ENCODE data around the gene APOB.

APOB gene

DNA sequence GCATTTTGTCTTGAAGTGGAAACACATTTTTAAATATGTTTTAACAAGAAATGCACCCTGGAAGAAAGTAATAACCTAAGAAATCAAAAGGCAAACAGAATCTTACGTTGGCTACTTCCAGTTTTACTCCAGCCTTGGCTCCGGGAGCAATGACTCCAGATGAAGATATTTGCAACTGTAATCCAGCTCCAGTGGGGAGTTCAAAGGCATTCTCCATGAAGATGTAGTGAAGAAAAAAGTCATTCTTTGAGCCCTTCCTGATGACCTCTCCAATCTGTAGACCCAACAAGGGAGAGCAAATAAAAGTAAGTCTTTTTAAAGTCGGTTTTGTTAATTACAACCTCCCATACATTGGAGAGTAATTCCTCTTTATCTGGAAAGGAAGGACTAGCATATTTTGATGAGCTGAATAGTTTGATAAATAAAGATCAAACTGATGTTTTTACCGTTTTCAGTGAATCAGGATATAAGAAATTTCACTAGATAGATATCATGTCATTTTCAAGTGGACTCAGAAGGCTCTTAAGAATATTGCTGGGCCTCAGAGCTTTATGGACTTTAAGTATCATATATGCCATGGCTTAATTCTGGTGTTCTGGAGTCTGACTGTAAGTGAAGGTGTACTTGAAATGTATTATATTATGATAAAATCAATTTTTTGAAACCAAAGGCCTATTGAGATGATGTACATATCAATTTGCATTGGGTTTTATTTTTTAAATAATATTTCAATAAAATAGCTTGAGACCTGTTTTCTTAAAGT is 20.3 kb downstream of the APOB start:
- no peak overlapping the region for H3K4me3 ChIP-seq (ENCODE audit: low read depth, low read length)
- TF ChIP-seq, protein P1, sequence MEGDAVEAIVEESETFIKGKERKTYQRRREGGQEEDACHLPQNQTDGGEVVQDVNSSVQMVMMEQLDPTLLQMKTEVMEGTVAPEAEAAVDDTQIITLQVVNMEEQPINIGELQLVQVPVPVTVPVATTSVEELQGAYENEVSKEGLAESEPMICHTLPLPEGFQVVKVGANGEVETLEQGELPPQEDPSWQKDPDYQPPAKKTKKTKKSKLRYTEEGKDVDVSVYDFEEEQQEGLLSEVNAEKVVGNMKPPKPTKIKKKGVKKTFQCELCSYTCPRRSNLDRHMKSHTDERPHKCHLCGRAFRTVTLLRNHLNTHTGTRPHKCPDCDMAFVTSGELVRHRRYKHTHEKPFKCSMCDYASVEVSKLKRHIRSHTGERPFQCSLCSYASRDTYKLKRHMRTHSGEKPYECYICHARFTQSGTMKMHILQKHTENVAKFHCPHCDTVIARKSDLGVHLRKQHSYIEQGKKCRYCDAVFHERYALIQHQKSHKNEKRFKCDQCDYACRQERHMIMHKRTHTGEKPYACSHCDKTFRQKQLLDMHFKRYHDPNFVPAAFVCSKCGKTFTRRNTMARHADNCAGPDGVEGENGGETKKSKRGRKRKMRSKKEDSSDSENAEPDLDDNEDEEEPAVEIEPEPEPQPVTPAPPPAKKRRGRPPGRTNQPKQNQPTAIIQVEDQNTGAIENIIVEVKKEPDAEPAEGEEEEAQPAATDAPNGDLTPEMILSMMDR (IDR thresholded peaks at IDR 0.05; ENCODE audit: low read depth, low read length): no peak

DNA sequence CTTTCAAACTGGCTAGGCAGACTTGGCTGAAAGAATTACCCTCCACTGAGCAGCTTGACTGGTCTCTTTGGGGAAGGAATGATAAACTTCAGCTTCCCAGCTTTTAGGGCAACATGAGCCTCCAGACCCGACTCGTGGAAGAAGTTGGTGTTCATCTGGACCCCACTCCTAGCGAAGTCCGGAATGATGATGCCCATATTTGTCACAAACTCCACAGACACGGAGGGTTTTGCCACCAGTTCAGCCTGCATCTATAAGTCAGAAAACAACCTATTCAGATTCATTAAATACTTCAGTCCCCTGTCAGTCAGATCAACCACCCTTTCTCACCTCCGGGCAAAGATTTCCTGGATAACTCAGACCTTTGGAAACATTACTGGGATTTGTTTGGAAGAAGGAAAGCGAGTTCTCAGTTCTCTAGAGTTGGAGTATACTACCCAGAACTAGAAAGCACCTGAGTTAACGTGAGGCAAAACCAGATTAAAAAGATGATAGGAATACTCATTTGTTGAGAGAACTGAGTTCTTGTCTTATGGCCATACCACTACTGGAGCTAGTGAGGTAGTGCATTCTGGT is 21.0 kb downstream of the APOB start:
- TF ChIP-seq, protein P1 (IDR thresholded peaks at IDR 0.05; ENCODE audit: low read depth, low read length): no peak

DNA sequence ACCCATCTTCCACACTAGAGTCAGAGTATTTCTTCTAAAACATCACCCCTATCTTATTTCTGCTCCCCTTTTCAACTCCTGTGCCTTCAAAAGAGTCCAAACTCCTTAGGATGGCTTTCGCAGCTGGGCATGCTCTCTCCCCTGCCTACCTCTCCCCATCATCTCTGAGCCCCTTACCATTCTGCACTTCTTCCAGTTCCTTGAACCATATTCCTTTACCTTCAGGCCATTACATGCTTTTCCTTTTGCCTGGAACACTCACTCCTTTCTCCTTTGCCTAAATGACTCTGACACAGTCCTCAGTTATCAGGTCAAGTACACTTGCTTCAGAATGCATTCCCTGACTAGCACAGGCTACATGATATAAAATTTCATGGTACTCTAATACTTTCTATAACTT is 22.4 kb downstream of the APOB start:
- TF ChIP-seq, protein P1 (IDR thresholded peaks at IDR 0.05; ENCODE audit: low read depth, low read length): no peak
- no peak overlapping the region for H3K4me3 ChIP-seq (ENCODE audit: low read depth, low read length)

More for the DNA sequence above, 21.0 kb downstream of the APOB start:
- H3K4me3 ChIP-seq (ENCODE audit: low read depth, low read length): no peak overlapping the region

GRCh38 chr2:21020668-21021288 is 23.1 kb downstream of the APOB start:
- no peak overlapping the region for H3K4me3 ChIP-seq (ENCODE audit: low read depth, low read length)
- TF ChIP-seq, protein P1 (IDR thresholded peaks at IDR 0.05; ENCODE audit: low read depth, low read length): no peak

GRCh38 chr2:21020031-21020667 is 23.7 kb downstream of the APOB start:
- TF ChIP-seq, protein P1 (IDR thresholded peaks at IDR 0.05; ENCODE audit: low read depth, low read length): no peak

DNA sequence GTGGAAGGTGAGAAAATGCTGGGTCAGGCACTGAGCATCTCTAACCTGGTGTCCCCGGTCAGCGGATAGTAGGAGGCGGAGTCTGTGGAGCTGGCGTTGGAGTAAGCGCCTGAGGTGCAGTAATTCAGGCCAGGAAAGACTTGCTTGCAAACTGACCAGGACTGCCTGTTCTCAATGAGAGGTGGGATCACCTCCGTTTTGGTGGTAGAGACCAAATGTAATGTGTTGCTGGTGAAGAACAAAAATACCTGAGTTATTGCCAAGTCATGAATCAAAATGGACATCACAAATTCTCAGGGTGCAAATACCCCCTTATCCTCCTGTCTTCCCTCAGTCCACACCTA is 24.2 kb downstream of the APOB start:
- no peak overlapping the region for H3K4me3 ChIP-seq (ENCODE audit: low read depth, low read length)
- TF ChIP-seq, protein P1 (IDR thresholded peaks at IDR 0.05; ENCODE audit: low read depth, low read length): no peak

More at GRCh38 chr2:21020031-21020667, 23.7 kb downstream of the APOB start:
- no peak overlapping the region for H3K4me3 ChIP-seq (ENCODE audit: low read depth, low read length)
